Thymus (tissue), 11 donors: Measurements from ENCODE around the gene TMEM132A. TPM values are rescaled to one million over a fixed set of nuclear protein-coding genes. Genes with fewer than 3 reads are reported as not detected.
A peak's percentile ranks its signal among the peaks of the same experiment; 100 is the strongest.

Experiments used
- DNase-seq, 9 donors: peaks; one replicate each; pipeline ENCODE4 v3.0.0-alpha.2; 2013; ENCODE audit warnings: low spot score in 9 of 9, low read depth in 6 of 9, missing footprints in 1 of 9
- H3K27ac ChIP-seq, 2 donors: one replicate each; pipeline ENCODE4 v1.5.1; 2013; ENCODE audit warnings: control low read depth in 1 of 2, low read depth in 1 of 2, low read length in 1 of 2, mild to moderate bottlenecking in 1 of 2, moderate library complexity in 1 of 2
- H3K27me3 ChIP-seq, 2 donors: one replicate each; pipeline ENCODE4 v1.5.1; 2013; ENCODE audit warnings: low read length in 1 of 2; ENCODE audit not compliant: control insufficient read depth in 2 of 2, insufficient read depth in 1 of 2
- H3K36me3 ChIP-seq, 2 donors: one replicate each; pipeline ENCODE4 v1.5.1; 2013; ENCODE audit warnings: low read length in 1 of 2, mild to moderate bottlenecking in 1 of 2, moderate library complexity in 1 of 2; ENCODE audit not compliant: control insufficient read depth in 2 of 2, insufficient read depth in 2 of 2
- H3K4me1 ChIP-seq, 2 donors: one replicate each; pipeline ENCODE4 v1.5.1; 2013; ENCODE audit warnings: low read length in 2 of 2; ENCODE audit not compliant: control insufficient read depth in 2 of 2, insufficient read depth in 2 of 2
- H3K4me3 ChIP-seq, 2 donors: one replicate each; pipeline ENCODE4 v1.5.1; 2013; ENCODE audit warnings: low read length in 2 of 2, control low read depth in 1 of 2, mild to moderate bottlenecking in 1 of 2
- H3K9me3 ChIP-seq, 2 donors: one replicate each; pipeline ENCODE4 v1.5.1; 2013; ENCODE audit warnings: low read length in 1 of 2, mild to moderate bottlenecking in 1 of 2; ENCODE audit not compliant: control insufficient read depth in 2 of 2, insufficient read depth in 1 of 2
- WGBS: extraction: QIAGEN DNeasy Blood & Tissue Kit; methylation state at CpG from one replicate; pipeline ENCODE4 v1.1.7; 2013; 5-methylcytosine and 5-hydroxymethylcytosine counted together
- polyA plus RNA-seq: library from polyadenylated mRNA; stranded (reverse); fragments of 200-250 nt; gene quantifications from one replicate; pipeline ENCODE4 v1.2.3, GENCODE V29; 2013
- total RNA-seq: library from RNA; stranded (reverse); fragments of 120-200 nt; gene quantifications from one replicate; pipeline ENCODE4 v1.2.4, GENCODE V29; 2013
- donor health status: healthy.

The TMEM132A gene
- total and polyA plus RNA-seq, 2 donors: 4.6 to 5.7 TPM

DNA sequence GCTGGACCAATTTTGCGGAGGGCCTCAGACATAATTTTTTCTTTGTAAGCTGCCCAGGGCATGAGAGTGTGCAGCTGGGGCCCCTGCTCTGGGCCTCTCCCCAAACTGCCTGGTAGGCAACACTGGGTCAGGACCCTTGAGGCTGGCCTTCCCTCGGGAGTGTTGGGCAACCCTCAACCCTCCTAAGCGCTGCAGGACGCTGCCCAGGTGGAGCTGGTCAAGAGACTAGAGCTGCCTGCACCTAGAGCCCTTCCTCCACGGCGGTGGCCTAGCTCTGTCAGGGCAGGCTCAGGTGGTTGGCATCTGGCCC is 505 bp upstream of the TMEM132A start:
- Histone ChIP-seq H3K36me3 (peaks cover 41% of the 10 kb centered on the region in 2 donors), H3K4me1 (peaks cover 7 to 29% of the 10 kb centered on the region in 2 donors), H3K9me3 (peaks cover 0 to 7% of the 10 kb centered on the region in 2 donors), H3K27me3 (peaks cover 18 to 54% of the 10 kb centered on the region in 2 donors), H3K27ac (no peak overlapping the region), H3K4me3 (no peak overlapping the region)
- 75% methylated on average over 6 of the region's 6 CpGs for WGBS
- no peak for DNase-seq

DNA sequence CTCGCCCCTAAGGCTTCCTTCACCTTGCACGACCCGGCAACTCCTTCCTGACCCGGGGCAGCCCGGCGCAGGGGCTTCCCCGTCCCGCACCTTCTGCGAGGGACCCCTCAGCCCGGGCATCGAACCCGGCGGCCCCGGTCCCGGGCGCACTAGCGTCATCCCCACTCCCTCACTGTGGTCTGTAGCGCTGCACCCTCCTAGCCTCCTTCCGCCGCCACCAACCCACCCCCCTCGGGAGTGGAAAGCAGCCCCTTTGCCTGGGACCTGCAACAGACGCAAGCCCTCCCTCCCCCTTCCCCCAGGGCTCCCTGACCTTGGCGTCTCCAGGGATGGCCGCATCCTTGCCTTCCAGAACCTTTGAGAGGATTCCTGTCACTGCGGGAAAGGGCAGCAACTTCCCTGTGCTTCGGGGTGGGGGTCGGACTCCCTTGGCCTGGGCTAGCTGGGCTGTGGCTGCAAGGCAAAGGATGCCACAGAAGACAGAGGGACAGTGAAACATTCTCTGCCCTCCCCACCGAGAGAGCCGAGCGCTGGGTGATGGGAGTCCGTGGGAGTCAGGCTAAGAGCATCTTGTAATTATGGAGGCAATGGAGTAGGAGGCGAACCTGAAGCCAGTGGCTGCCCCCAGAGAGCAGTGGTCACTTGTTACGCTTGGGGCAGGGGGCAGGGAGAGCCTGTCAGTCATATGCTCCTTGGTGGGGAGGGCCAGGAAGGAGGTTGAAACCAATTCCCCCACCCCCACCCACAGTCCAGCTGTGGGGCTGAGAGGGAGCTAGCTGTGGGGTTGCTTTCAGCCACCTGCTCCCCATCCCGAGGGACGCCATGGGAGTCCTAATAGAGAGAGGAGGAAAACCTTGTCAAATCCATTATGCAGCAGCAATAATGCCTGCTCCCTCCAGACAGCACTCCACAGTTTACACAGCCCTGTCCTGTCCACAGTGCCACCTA is 920 bp downstream of the TMEM132A start:
- H3K27me3 ChIP-seq: peaks cover 18 to 67% of the 10 kb centered on the region in 2 donors
- H3K4me1 ChIP-seq: peaks cover 7 to 24% of the 10 kb centered on the region in 2 donors
- H3K36me3 ChIP-seq: peaks cover 32 to 36% of the 10 kb centered on the region in 2 donors
- peaks cover 0 to 7% of the 10 kb centered on the region in 2 donors for H3K9me3 ChIP-seq
- peak overlapping the region; percentile 20 to 49 for H3K4me3 ChIP-seq
- no peak overlapping the region for H3K27ac ChIP-seq
- peak in 1 of 9 donors; percentile 25 for DNase-seq
- WGBS: 8% methylated on average over 35 of the region's 35 CpGs

DNA sequence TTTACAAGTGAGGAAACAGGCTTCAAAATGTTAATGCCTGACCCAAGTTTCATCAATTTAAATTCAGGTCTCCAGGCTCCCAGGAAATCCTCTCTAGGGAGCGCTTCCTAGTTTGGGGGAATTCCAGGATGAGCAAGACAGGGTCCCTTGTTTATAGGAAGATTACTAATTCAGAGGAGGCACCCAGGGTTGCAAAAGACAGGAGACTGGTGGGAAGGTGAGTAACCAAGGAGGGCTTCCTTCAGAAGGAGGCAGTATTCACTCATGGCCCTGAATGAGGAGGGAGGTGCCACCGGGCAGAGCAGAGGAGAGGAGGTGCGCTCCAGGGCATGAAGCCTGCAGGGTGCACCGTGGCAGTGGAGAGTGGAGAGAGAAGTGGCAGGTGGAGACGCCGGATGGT is 1.6 kb downstream of the TMEM132A start:
- H3K9me3 ChIP-seq: peaks cover 0 to 7% of the 10 kb centered on the region in 2 donors
- H3K4me3 ChIP-seq: no peak overlapping the region
- WGBS: 77% methylated on average over 6 of the region's 6 CpGs
- peaks cover 18 to 74% of the 10 kb centered on the region in 2 donors for H3K27me3 ChIP-seq
- H3K4me1 ChIP-seq: peaks cover 7 to 24% of the 10 kb centered on the region in 2 donors
- H3K36me3 ChIP-seq: peaks cover 25 to 29% of the 10 kb centered on the region in 2 donors
- no peak overlapping the region for H3K27ac ChIP-seq
- no peak for DNase-seq

DNA sequence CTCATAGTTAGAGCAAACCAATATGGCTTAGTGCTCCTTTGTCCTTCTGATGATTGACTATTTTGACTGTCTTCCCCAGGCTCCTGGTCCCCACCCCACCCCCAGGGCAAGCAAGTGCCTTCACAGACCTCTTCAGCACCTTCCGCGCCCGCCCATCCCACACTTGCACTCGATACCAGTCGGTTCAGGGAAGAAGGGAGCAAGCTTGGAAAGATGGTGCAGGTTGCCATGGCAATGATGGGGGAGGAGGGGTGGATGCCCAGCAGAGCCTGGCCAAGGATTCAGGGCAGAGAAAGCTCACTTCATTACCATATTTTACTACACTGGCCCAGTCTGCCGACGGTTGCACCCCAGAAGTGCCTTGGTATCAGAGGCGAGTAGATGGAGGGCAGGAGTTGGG is 2.2 kb downstream of the TMEM132A start:
- DNase-seq: no peak
- WGBS: 97% methylated on average over 8 of the region's 8 CpGs
- Histone ChIP-seq H3K36me3 (peaks cover 19 to 22% of the 10 kb centered on the region in 2 donors), H3K9me3 (peaks cover 0 to 7% of the 10 kb centered on the region in 2 donors), H3K4me1 (peaks cover 7 to 24% of the 10 kb centered on the region in 2 donors), H3K27ac (no peak overlapping the region), H3K4me3 (no peak overlapping the region), H3K27me3 (peaks cover 18 to 79% of the 10 kb centered on the region in 2 donors)

DNA sequence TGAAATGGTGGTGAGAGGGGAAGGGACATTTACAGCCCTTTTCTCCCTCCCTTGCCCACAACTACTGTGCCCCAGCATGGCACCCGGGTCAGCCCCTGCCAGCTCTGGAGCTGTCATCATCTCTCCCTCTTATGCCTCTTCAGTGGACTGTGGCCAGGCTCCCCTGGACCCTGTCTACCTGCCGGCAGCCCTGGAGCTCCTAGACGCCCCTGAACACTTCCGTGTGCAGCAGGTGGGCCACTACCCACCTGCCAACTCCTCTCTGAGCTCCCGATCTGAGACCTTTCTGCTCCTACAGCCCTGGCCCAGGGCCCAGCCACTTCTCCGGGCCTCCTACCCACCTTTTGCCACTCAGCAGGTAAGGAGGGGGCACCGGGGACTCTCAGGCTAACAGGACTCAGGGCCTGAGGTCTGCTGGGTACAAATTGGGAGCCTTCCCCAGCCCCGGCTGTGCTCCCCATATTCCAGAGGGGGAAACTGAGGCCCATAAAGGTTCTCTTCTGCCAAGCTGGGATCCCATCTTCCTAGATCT is 2.9 kb downstream of the TMEM132A start:
- H3K27ac ChIP-seq: no peak overlapping the region
- H3K4me1 ChIP-seq: peaks cover 7 to 24% of the 10 kb centered on the region in 2 donors
- peaks cover 18 to 84% of the 10 kb centered on the region in 2 donors for H3K27me3 ChIP-seq
- WGBS: 95% methylated on average over 8 of the region's 8 CpGs
- no peak overlapping the region for H3K4me3 ChIP-seq
- no peak for DNase-seq
- peaks cover 0 to 7% of the 10 kb centered on the region in 2 donors for H3K9me3 ChIP-seq
- H3K36me3 ChIP-seq: peaks cover 12 to 16% of the 10 kb centered on the region in 2 donors

DNA sequence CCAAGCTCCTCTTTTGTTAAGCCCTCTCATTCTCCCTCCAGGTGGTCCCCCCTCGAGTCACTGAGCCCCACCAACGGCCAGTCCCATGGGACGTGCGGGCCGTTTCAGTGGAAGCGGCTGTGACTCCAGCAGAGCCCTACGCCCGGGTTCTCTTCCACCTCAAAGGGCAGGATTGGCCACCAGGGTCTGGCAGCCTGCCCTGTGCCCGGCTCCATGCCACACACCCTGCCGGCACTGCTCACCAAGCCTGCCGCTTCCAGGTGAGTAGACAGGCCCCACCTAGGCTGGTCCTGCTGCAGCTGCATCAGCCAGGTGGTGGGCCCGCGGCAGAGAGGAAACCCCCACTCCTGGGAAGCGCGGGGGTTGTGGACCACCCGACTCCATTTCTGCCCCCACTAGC is 3.3 kb downstream of the TMEM132A start:
- DNase-seq: no peak
- peaks cover 7 to 24% of the 10 kb centered on the region in 2 donors for H3K4me1 ChIP-seq
- 86% methylated on average over 16 of the region's 16 CpGs for WGBS

DNA sequence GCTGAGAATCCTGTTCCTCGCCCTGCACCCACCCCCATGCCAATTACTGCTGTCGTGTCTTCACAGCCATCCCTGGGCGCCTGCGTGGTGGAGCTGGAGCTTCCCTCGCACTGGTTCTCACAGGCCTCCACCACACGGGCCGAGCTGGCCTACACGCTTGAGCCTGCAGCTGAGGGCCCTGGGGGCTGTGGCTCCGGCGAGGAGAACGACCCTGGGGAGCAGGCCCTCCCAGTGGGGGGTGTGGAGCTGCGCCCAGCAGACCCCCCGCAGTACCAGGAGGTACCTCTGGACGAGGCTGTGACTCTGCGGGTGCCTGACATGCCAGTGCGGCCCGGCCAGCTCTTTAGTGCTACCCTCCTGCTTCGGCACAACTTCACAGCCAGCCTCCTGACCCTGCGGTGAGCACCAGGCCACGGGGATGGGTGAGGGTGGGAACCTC is 4.3 kb downstream of the TMEM132A start:
- 98% methylated on average over 20 of the region's 20 CpGs for WGBS
- DNase-seq: no peak
- H3K4me1 ChIP-seq: peaks cover 7 to 23% of the 10 kb centered on the region in 2 donors
- H3K27ac ChIP-seq: no peak overlapping the region
- no peak overlapping the region for H3K4me3 ChIP-seq
- peaks cover 0 to 2% of the 10 kb centered on the region in 2 donors for H3K36me3 ChIP-seq
- peaks cover 0 to 7% of the 10 kb centered on the region in 2 donors for H3K9me3 ChIP-seq
- peaks cover 15 to 76% of the 10 kb centered on the region in 2 donors for H3K27me3 ChIP-seq

More for the DNA sequence above, 3.3 kb downstream of the TMEM132A start:
- Histone ChIP-seq H3K9me3 (peaks cover 0 to 7% of the 10 kb centered on the region in 2 donors), H3K27ac (no peak overlapping the region), H3K27me3 (peaks cover 18 to 84% of the 10 kb centered on the region in 2 donors), H3K36me3 (peaks cover 8 to 11% of the 10 kb centered on the region in 2 donors), H3K4me3 (no peak overlapping the region)

DNA sequence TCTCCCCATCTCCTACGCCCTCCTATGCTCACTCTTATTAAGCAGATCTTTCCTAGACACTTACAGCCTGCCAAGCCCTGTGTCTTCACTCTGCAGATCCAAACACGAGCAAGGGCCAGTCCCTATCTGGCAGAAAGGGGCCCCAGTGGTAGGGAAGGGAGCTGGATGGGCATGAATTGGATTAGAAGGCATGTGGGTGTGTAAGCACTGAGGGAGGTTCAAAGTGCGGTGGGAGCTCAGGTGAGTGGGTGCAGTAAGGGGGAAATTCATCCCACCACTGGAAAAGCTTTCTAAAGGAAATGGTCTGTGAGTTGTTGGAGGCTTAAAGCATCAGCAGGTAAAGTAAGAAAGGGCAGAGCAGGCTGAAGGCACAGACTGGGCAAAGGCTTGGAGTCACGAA is 5.5 kb downstream of the TMEM132A start:
- no peaks in the 10 kb centered on the region for H3K36me3 ChIP-seq
- no peak for DNase-seq
- peaks cover 6 to 64% of the 10 kb centered on the region in 2 donors for H3K27me3 ChIP-seq
- 91% methylated on average over 4 of the region's 4 CpGs for WGBS
- H3K4me1 ChIP-seq: peaks cover 0 to 12% of the 10 kb centered on the region in 2 donors
- no peak overlapping the region for H3K27ac ChIP-seq
- H3K9me3 ChIP-seq: peaks cover 0 to 4% of the 10 kb centered on the region in 2 donors
- no peak overlapping the region for H3K4me3 ChIP-seq

DNA sequence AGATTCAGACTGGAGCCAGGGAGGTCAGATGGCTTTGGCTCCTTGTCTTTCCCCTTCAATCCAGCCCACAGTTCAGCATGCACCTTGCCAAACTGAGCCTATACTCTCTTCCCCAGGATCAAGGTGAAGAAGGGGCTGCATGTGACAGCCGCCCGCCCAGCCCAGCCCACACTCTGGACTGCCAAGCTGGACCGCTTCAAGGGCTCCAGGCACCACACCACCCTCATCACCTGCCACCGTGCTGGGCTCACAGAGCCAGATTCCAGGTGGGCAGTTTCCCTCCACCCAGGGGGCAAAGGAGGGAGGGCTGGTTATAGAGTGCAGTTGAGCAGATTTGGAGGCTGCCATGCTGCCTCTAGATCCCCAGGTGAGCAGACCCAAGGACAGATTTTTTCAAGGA is 6.1 kb downstream of the TMEM132A start:
- Histone ChIP-seq H3K27ac (no peak overlapping the region), H3K4me1 (peaks cover 0 to 6% of the 10 kb centered on the region in 2 donors), H3K36me3 (no peaks in the 10 kb centered on the region), H3K9me3 (no peaks in the 10 kb centered on the region), H3K27me3 (peaks cover 5 to 64% of the 10 kb centered on the region in 2 donors), H3K4me3 (no peak overlapping the region)
- no peak for DNase-seq
- 96% methylated on average over 4 of the region's 4 CpGs for WGBS
